ENCODE results near the gene MPI.

DNA sequence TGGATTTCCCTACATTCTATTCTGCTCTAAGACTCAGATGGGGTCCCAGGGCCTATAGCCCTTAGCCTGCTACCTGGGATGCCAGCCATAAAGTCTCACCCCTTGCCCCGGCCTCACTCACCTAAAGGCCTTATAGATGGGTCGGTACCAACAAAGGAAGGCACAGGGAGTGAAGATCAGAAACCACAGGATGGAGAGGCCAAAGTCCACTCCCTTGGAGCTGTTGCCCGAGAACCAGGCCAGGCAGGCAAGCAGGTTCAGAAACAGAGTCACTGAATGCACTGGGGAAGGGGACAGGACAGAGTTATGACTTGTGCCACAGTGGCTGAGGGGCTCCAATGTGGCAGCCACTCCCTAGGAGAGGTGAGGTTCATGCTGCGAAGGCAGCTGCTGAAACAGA, 39.4 kb upstream of the MPI start:
- no peak for TF ChIP-seq CTCF (IDR thresholded peaks at IDR 0.05)
- no peak for TF ChIP-seq POLR2A (IDR thresholded peaks at IDR 0.05)
